AG10803 (cell line): ENCODE data around the gene IMPG2.

Source experiments
- DNase-seq: peaks from one replicate; pipeline ENCODE4 v3.0.0; 2010; ENCODE audit warnings: low read depth
- H3K4me3 ChIP-seq: 2 replicates; pipeline ENCODE4 v1.5.1; 2011; ENCODE audit warnings: mild to moderate bottlenecking, low read length, control low read depth
- CTCF ChIP-seq: conservative IDR thresholded peaks from 2 replicates; pipeline ENCODE4 v1.5.1; 2011; ENCODE audit warnings: mild to moderate bottlenecking, low read length, control low read depth, inconsistent platforms

Gene IMPG2

GRCh38 chr3:101179637-101180036, 140.7 kb downstream of the IMPG2 start:
- peak; percentile 94 for DNase-seq
- H3K4me3 ChIP-seq, result no peak overlapping the region
- TF ChIP-seq CTCF, result no peak

- H3K4me3 ChIP-seq, result no peak overlapping the region
- TF ChIP-seq CTCF, result no peak
- no peak for DNase-seq
These were observed 142.8 kb downstream of the IMPG2 start for GRCh38 chr3:101177577-101177976.
